GM18868 (cell line): ENCODE data around the gene PTPRG.
"Not testable (repeated sequence)": the region's sequence is repeated elsewhere in the genome, so short reads cannot be mapped to it uniquely, and the experiment has no call there.

Source experiments
- ATAC-seq: cut with Tn5 transposase; IDR thresholded peaks from one replicate; pipeline ENCODE4 v1.9.1; 2021; ENCODE audit warnings: mild to moderate bottlenecking, moderate library complexity; ENCODE audit not compliant: unreplicated experiment

The PTPRG gene

GRCh38 chr3:61743067-61743466, 181.7 kb downstream of the PTPRG start:
- no peak for ATAC-seq

GRCh38 chr3:61743686-61744242, 182.4 kb downstream of the PTPRG start:
- no peak for ATAC-seq

- no peak for ATAC-seq
Measured at GRCh38 chr3:61748288-61748687, 186.9 kb downstream of the PTPRG start.

- no peak for ATAC-seq
Measured at GRCh38 chr3:61750766-61751165, 189.4 kb downstream of the PTPRG start.

GRCh38 chr3:61758839-61759238, 197.5 kb downstream of the PTPRG start:
- no peak for ATAC-seq

GRCh38 chr3:61760783-61761182, 199.4 kb downstream of the PTPRG start:
- not testable (repeated sequence) for ATAC-seq

GRCh38 chr3:61761694-61762430, 200.5 kb downstream of the PTPRG start:
- no peak for ATAC-seq

- no peak for ATAC-seq
Measured at GRCh38 chr3:61765157-61765876, 203.9 kb downstream of the PTPRG start.

GRCh38 chr3:61768284-61769037, 207.1 kb downstream of the PTPRG start:
- ATAC-seq: no peak

- no peak for ATAC-seq
Measured at GRCh38 chr3:61769266-61769990, 208.1 kb downstream of the PTPRG start.

GRCh38 chr3:61771976-61772375, 210.6 kb downstream of the PTPRG start:
- no peak for ATAC-seq

- no peak for ATAC-seq
Measured at GRCh38 chr3:61772456-61772855, 211.1 kb downstream of the PTPRG start.

- ATAC-seq: no peak
Measured at GRCh38 chr3:61774279-61774890, 213.0 kb downstream of the PTPRG start.

- no peak for ATAC-seq
Measured at GRCh38 chr3:61776390-61776789, 215.0 kb downstream of the PTPRG start.

GRCh38 chr3:61777483-61777882, 216.1 kb downstream of the PTPRG start:
- ATAC-seq: no peak

- ATAC-seq: no peak
Measured at GRCh38 chr3:61778095-61778494, 216.7 kb downstream of the PTPRG start.

- ATAC-seq: no peak
Measured at GRCh38 chr3:61780016-61780415, 218.6 kb downstream of the PTPRG start.

GRCh38 chr3:61780455-61781228, 219.3 kb downstream of the PTPRG start:
- ATAC-seq: no peak

GRCh38 chr3:61783993-61784718, 222.8 kb downstream of the PTPRG start:
- no peak for ATAC-seq
